ENCODE results near the gene PRKCZ.
A peak's percentile ranks its signal among the peaks of the same experiment; 100 is the strongest.

Gene PRKCZ

GRCh38 chr1:2195785-2196184 is 145.6 kb downstream of the PRKCZ start:
- peak overlapping the region in 2 of 3 experiments; percentile 39 to 95 for H3K27ac Mint-ChIP-seq

GRCh38 chr1:2196901-2197638 is 146.9 kb downstream of the PRKCZ start:
- H3K9me3 Mint-ChIP-seq: no peaks in the 10 kb centered on the region
- H3K27me3 Mint-ChIP-seq (ENCODE audit: low read depth): no peaks in the 10 kb centered on the region
- H3K4me3 Mint-ChIP-seq: peak overlapping the region in 1 of 3 experiments; percentile 44
- TF ChIP-seq CTCF (IDR thresholded peaks at IDR 0.05; ENCODE audit: unreplicated experiment in 3 of 3): no peak
- H3K36me3 Mint-ChIP-seq (ENCODE audit: low read depth): no peaks in the 10 kb centered on the region
- peaks cover 17% of the 10 kb centered on the region for H3K4me1 Mint-ChIP-seq
- no peak overlapping the region for H3K27ac Mint-ChIP-seq

More at GRCh38 chr1:2195785-2196184, 145.6 kb downstream of the PRKCZ start:
- Mint-ChIP-seq H3K36me3 (ENCODE audit: low read depth) (peaks cover 3% of the 10 kb centered on the region), H3K9me3 (no peaks in the 10 kb centered on the region), H3K4me3 (no peak overlapping the region), H3K4me1 (peaks cover 25% of the 10 kb centered on the region), H3K27me3 (ENCODE audit: low read depth) (no peaks in the 10 kb centered on the region)
- no peak for TF ChIP-seq CTCF (IDR thresholded peaks at IDR 0.05; ENCODE audit: unreplicated experiment in 3 of 3)

- no peaks in the 10 kb centered on the region for H3K36me3 Mint-ChIP-seq (ENCODE audit: low read depth)
- peak overlapping the region; percentile 46 to 76 (median 75) for H3K27ac Mint-ChIP-seq
- H3K9me3 Mint-ChIP-seq: no peaks in the 10 kb centered on the region
- TF ChIP-seq CTCF (IDR thresholded peaks at IDR 0.05; ENCODE audit: unreplicated experiment in 3 of 3): no peak
- peaks cover 16% of the 10 kb centered on the region for H3K4me1 Mint-ChIP-seq
- H3K4me3 Mint-ChIP-seq: peak overlapping the region in 1 of 3 experiments; percentile 62
- H3K27me3 Mint-ChIP-seq (ENCODE audit: low read depth): no peaks in the 10 kb centered on the region
Measured at GRCh38 chr1:2197707-2198165, 147.5 kb downstream of the PRKCZ start.

GRCh38 chr1:2198571-2198970 is 148.4 kb downstream of the PRKCZ start:
- TF ChIP-seq CTCF (IDR thresholded peaks at IDR 0.05; ENCODE audit: unreplicated experiment in 3 of 3): no peak
- Mint-ChIP-seq H3K27me3 (ENCODE audit: low read depth) (no peaks in the 10 kb centered on the region), H3K27ac (no peak overlapping the region), H3K36me3 (ENCODE audit: low read depth) (no peaks in the 10 kb centered on the region), H3K9me3 (no peaks in the 10 kb centered on the region), H3K4me3 (no peak overlapping the region), H3K4me1 (peaks cover 13% of the 10 kb centered on the region)

GRCh38 chr1:2199042-2199810 is 149.0 kb downstream of the PRKCZ start:
- no peaks in the 10 kb centered on the region for H3K36me3 Mint-ChIP-seq (ENCODE audit: low read depth)
- no peaks in the 10 kb centered on the region for H3K27me3 Mint-ChIP-seq (ENCODE audit: low read depth)
- H3K4me3 Mint-ChIP-seq: peak overlapping the region; percentile 85 to 88 (median 88)
- TF ChIP-seq CTCF (IDR thresholded peaks at IDR 0.05; ENCODE audit: unreplicated experiment in 3 of 3): no peak
- peak overlapping the region; percentile 66 to 94 (median 93) for H3K27ac Mint-ChIP-seq
- peaks cover 16% of the 10 kb centered on the region for H3K4me1 Mint-ChIP-seq
- no peaks in the 10 kb centered on the region for H3K9me3 Mint-ChIP-seq
